ENCODE measurements around the gene CPED1. TPM values are rescaled to one million over a fixed set of nuclear protein-coding genes. Genes with fewer than 3 reads are reported as not detected.

Gene CPED1
- total RNA-seq, 1 experiment from 2014 or later, result 0.13 TPM

- Histone ChIP-seq H3K23me2 (ENCODE audit: insufficient read length, low read depth, low read length, poor library complexity, severe bottlenecking) (no peaks in the 10 kb centered on the region), H3K27me3 (ENCODE audit: insufficient read depth, low read length) (no peaks in the 10 kb centered on the region; the same call in 1 of the 2 replicates), H2BK5ac (ENCODE audit: insufficient read length, low read length) (no peak overlapping the region), H3K4me2 (ENCODE audit: insufficient read depth, insufficient read length, low read length) (no peak overlapping the region), H3T11ph (ENCODE audit: low read length) (no peak overlapping the region), H3K9ac (ENCODE audit: extremely low read depth, insufficient read length, low read length) (no peak overlapping the region), H4K20me1 (ENCODE audit: control insufficient read depth, insufficient read depth, insufficient read length) (no peaks in the 10 kb centered on the region), H3K27ac (ENCODE audit: insufficient read length, low read depth, low read length) (no peak overlapping the region), H2BK12ac (ENCODE audit: insufficient read length, low read depth, low read length) (no peak overlapping the region), H2AK5ac (ENCODE audit: insufficient read length, low read length) (no peak overlapping the region), H3K79me1 (ENCODE audit: insufficient read depth, low read depth, low read length, poor library complexity, severe bottlenecking) (no peaks in the 10 kb centered on the region), H4K5ac (ENCODE audit: insufficient read length, low read depth, low read length) (no peak overlapping the region), H3K4me1 (ENCODE audit: insufficient read depth, low read length) (no peaks in the 10 kb centered on the region), H3K18ac (ENCODE audit: insufficient read length, low read depth, low read length) (no peak overlapping the region), H4K8ac (replicated peaks; ENCODE audit: insufficient read length, low read depth, low read length) (no peak overlapping the region), H3K14ac (ENCODE audit: insufficient read depth, low read length) (no peak overlapping the region), H2BK20ac (ENCODE audit: low read depth, low read length, poor library complexity, severe bottlenecking) (no peak overlapping the region), H3K79me2 (ENCODE audit: insufficient read depth, low read length) (no peaks in the 10 kb centered on the region), H2BK120ac (ENCODE audit: low read depth, low read length, poor library complexity, severe bottlenecking) (no peak overlapping the region), H3K23ac (ENCODE audit: insufficient read length, low read depth, low read length) (no peak overlapping the region), H3K56ac (ENCODE audit: insufficient read length, low read depth, low read length) (no peak overlapping the region), H3K9me3 (ENCODE audit: control insufficient read depth, low read depth, low read length) (no peaks in the 10 kb centered on the region), H4K91ac (ENCODE audit: insufficient read length, low read depth, low read length) (no peak overlapping the region), H3K4ac (ENCODE audit: low read depth, low read length) (no peak overlapping the region), H2BK15ac (ENCODE audit: low read depth, low read length) (no peak overlapping the region), H2AFZ (ENCODE audit: low read length) (no peak overlapping the region)
- Mint-ChIP-seq H3K4me3 (no peak overlapping the region), H3K27ac (no peak overlapping the region), H3K27me3 (ENCODE audit: low read depth) (no peaks in the 10 kb centered on the region), H3K4me1 (no peaks in the 10 kb centered on the region), H3K9me3 (no peaks in the 10 kb centered on the region), H3K36me3 (ENCODE audit: insufficient read depth in 1 of 3, low read depth in 3 of 3) (no peaks in the 10 kb centered on the region)
- WGBS (ENCODE audit: extremely low coverage, insufficient read length, low lambda C conversion rate), result no CpG with 5 or more reads among the region's 3 CpGs
- DNase-seq, result no peak
- TF ChIP-seq CTCF (conservative IDR thresholded peaks at IDR 0.05), result no peak
Observed at GRCh38 chr7:120939345-120939744, 49.2 kb upstream of the CPED1 start.

Data from H9 (cell line).